Inflammatory macrophage treated with lipopolysaccharide for 1 hour (primary cell): Measurements from ENCODE around the gene UBE2H.
"Not testable (repeated sequence)": the region's sequence is repeated elsewhere in the genome, so short reads cannot be mapped to it uniquely, and the experiment has no call there.

ENCODE experiments used
- DNase-seq, 2 donors: peaks; one replicate each; pipeline ENCODE4 v3.0.0-alpha.2; 2020 to 2022

The UBE2H gene

GRCh38 chr7:129840757-129841156 is 112.0 kb downstream of the UBE2H start:
- no peak for DNase-seq

DNA sequence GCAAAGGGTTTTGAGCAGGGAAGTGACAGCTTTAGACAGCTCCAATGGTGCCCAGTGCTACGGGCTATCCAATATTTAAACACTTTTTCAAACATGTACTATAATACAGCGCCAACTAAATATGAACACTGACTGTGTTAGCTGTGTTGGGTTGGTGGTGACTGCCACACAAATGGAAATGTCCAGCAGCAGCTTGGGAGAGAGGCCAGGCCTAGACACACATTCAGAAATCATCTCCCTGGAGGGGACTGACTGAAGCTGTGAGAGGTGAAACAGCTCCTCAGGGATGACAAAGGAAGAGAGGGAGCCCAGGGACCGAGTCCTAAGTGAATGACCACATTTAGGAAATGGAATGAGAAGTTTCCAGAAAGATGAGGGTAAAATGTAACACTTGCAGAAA is 115.8 kb downstream of the UBE2H start:
- no peak for DNase-seq

GRCh38 chr7:129835569-129835968 is 117.2 kb downstream of the UBE2H start:
- DNase-seq, result no peak

- not testable (repeated sequence) for DNase-seq
Observed at GRCh38 chr7:129833353-129833752, 119.4 kb downstream of the UBE2H start.

DNA sequence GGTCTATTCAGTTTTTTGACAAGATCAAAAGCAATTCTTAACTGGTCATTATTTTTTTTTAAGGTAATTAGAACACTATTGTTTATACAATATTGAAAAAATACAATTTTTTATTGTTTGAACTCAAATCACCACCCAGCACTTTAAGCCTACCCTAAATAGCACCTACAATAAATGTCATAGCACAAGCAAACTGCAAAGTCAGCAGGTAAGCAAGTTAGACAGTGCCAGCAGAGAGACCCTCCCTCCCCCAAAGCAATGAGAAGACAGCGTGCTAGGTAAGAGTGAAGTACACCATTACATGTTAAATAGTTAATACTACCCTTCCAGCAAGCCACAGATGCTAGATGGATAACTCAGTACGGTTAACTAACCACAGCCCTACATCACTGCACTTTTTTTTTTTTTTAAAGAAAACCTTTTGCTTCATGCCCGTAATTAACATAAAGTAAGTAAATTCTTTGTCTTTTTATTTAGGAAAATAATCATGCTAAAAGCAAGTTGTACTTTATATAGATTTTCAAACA is 120.0 kb downstream of the UBE2H start:
- DNase-seq, result no peak

GRCh38 chr7:129832282-129832681 is 120.5 kb downstream of the UBE2H start:
- DNase-seq, result no peak

DNA sequence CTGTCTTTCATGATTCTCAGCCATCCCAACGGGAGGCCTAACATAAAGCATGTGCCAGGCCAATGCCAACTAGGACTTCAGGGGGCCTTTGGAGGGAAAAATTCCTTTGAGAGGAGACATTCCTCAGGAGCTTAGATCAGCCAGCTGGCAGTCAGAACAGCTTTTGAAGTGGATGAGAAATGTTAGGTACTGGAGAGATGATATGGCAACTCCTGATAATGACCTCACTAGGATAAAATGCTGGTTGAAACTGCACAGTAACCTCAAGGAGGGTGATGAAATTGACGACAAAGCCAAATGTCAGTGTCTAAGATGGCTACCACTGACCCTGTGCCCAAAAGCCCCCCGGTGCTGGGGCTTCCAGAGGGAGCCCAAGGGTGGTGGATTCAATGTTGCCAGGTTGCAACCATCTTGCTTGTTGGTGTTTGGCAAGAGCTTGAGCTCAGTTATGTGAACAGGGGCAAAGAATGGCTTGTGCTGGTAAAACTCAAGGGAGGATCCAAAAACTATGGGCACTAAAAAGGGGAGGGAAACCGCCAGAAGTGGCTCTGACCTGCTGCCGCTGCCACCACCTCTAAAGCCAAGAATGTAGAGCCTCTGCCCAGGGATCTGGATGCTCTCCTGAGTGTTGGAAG is 121.2 kb downstream of the UBE2H start:
- no peak for DNase-seq

DNA sequence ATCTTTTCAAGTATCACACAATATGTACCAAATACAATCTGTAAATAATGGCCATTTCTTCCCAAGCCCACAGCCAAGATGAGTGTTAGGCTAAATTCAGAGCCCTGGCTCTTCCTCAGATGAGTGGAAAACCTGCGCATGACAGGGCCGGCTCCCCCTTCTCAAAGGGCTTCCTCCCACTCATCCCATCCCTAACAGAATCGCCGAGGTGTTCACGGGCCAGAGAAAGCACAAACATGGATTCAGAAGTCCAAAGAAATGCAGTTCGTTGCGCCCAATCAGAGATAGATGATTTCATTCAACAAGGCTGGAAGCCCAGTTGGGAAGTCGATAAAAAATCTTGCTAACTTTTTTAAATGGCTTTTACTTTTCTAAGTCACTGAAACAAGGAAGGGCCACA is 121.8 kb downstream of the UBE2H start:
- no peak for DNase-seq

- DNase-seq, result peak; percentile 42 to 82
Observed at GRCh38 chr7:129829737-129830631, 122.8 kb downstream of the UBE2H start.

DNA sequence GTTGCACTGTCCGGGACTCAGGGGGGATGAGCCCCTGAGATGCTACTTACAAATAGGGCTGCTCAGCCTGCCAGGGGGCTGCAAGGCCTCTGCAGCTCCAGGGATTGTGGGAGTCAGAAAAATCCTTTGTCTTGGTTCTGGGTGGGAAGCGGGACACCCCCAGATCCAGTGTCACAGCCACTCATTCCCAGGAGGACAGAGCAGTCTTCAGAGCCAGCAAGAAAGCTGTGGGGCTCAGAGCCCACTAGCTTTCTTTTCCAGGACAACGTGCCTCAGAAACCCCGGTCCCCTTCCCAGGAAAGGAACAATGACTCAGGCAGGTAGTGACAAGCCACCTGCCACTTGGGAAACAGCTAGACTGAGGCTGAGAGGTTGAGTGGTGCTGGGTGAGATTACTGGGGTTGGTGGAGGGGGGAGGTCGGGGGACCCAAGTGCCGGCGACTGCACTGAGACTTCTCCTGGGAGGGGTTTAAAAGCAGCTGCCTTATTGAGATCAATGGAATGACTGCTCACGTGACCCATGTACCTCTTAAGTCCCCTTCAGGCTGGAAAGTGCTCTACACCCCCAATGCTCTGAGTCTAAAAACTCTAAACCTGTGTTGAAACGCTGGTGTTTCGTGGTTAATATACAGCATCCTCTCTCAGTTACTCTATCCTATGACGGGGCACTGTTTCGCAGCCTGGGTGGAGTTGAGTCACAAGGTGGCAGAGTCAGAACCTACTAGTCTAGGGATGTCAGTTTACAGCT is 123.6 kb downstream of the UBE2H start:
- no peak for DNase-seq

DNA sequence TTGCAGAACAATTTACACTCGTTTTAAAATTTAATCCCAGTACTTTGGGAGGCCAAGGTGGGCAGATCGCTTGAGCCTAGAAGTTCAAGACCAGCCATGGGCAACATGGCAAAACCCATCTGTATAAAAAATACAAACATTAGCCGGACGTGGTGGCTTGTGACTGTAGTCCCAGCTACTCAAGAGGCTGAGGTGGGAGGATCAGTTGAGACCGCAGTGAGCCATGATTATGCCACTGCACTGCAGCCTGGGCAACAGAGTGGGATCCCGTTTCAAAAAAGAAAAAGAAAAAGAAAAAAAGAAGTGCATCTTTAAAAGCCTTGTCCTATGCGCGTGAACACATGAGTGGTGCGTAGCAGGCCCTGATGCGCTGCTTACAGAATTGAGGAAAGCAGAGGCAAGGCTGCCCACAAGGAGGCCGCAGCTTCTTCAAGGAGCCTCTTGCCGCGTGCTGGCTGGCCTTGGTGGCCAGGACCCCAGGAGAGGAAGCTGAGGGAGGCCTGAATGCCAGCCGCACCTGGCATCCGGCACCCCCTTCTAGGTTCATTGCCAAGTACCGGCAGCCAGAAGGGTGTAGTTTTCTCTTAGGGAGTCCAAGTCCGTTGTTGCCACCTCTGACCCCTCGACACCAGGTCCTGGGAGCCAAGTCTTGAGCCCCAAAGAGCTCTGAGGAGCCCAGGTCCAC is 124.5 kb downstream of the UBE2H start:
- DNase-seq, result no peak

GRCh38 chr7:129827467-129827990 is 125.2 kb downstream of the UBE2H start:
- no peak for DNase-seq

DNA sequence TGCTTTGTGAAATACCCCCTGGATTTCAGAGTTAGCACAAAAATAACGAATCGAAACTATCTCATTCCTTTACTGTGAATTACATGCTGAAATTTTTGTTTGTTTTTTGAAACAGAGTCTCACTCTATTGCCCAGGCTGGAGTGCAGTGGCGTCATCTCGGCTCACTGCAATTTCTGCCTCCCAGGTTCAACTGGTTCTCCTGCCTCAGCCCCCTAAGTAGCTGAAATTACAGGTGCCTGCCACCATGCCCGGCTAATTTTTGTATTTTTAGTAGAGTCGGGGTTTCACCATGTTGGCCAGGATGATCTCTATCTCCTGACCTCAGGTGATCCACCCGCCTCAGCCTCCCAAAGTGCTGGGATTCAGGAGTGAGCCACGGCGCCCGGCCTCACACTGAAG is 125.9 kb downstream of the UBE2H start:
- not testable (repeated sequence) for DNase-seq

DNA sequence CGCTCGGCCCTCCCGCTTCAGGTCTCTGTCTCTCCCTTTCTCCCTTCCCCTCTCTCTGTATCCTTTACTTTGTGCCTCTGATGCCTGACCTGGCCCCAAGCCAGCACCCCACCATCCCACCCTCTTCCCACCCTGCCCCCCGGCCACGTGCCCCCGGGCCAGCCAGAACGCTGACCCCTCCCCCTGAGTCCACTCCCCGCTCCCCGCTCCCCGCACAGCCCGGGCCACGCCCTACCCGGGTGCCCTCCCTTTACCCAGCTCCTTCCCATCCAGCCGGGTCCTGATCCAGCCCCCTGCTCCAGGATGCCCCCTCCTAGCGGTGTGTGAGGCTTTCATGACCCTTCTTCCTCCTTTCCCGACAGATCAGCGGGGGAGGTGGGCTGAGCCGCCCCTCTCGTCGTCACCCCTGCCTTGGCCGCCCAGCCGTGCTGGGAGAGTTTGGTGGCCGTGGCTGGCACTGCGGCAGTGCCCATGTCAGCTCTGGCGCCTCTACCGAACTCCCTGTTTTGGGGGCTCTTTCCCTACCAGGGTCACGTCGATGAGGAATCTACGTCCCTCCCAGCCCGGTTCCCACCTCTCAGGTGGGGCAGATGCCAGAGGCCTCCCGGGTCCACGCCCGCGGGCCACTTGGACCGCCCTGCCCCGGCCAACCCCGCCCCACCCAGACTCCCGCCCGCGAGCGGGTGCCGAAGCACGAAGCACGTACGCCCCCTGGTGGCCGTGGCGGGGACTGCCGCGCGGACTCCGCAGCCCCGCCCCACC is 127.4 kb downstream of the UBE2H start:
- peak; percentile 53 to 95 for DNase-seq

DNA sequence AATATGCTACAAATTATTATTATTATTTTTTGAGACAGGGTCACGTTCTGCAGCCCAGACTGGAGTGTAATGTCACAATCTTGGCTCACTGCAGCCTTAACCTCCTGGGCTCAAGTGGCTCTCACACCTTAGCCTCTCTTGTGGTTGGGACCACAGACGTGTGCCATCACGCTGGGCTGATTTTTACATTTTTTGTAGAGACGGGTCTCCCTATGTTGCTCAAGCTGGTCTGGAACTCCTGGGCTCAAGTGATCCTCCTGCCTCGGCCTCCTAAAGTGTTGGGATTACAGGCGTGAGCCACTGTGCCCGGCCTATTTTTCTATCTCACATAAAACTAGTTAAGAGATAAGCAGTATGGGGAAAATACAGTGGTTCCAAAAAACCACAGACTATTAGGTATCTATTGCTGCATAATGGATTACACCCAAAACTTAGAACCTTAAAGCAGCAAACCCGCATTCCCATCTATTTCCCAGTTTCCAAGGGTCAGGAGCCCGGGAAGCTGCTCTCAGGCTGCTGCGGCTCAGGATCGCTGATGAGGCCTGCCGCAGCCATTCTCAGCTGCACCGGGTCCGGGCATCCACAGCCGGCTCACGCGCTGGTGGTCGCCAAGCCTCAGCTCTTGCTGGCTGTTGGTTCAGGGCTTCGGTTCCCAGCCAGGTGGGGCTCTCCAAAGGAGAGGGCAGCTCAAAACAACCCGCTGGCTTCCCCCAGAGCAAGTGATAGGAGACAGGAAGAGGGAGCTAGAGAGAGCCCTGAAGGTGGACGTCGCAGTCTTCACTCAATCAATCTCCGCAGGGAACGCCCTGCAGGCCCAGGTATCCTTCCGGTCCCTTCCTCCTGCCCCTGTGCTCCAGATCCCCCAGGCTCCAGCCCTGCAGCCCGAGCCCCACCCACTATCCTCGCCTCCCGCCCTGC is 128.2 kb downstream of the UBE2H start:
- DNase-seq, result no peak

DNA sequence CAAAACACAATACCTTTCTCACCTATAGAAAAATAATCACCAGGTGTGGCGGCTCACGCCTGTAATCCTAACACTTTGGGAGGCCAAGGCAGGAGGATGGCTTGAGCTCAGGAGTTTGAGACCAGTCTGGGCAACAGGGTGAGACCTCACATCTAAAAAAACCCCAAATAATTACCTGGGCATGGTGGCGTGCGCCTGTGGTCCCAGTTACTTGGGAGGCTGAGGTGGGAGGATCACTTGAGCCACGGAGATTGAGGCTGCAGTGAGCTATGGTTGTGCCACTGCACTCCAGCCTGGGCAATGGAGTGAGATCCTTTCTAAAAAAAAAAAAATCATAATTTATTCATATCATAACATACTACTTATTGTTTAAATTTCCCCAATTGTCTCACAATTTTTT is 129.6 kb downstream of the UBE2H start:
- DNase-seq, result not testable (repeated sequence)

GRCh38 chr7:129821476-129821875 is 131.3 kb downstream of the UBE2H start:
- DNase-seq, result no peak

DNA sequence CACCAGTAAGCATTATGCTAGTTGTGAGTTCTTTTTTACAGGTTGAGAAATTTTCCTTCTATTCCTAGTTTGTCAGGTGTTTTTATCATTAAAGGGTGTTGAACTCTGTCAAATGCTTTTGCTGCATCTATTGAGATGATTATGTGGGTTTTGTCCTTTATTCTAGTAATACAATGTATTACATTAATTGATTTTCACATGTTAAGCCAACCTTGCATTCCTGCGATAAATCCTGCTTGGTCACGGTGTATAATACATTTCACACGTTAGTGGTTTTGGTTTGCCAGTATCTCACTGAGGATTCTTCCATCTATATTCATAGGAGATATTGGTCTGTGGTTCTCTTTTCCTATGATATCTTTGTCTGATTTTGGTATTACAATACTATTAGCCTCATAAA is 136.0 kb downstream of the UBE2H start:
- DNase-seq, result no peak

DNA sequence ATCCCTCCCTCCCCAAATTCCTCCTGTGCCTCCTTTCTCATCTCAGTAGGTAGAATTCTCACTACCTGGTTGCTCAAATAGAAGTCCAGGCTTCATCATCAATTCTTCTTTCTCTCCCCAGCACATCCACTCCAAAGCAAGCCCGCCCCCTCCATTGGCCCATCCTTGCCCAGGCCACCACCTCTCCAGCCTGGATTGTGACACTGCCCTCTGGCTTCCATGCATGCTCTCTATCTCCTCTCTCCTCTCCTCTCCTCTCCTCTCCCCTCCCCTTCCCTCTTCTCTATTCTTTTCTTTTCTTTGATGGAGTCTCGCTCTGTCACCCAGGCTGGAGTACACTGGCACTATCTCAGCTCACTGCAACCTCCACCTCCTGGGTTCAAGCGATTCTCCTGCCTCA is 144.9 kb downstream of the UBE2H start:
- DNase-seq, result no peak

- DNase-seq, result peak; percentile 29 to 60
Observed at GRCh38 chr7:129804890-129805719, 147.7 kb downstream of the UBE2H start.
